ENCODE data around the gene LRPAP1.

LRPAP1 gene

GRCh38 chr4:3483471-3483921 lies 48.7 kb downstream of the LRPAP1 start:
- DNase-seq, result no peak

- DNase-seq, result no peak
Observed at GRCh38 chr4:3482707-3483106, 49.5 kb downstream of the LRPAP1 start.

- DNase-seq, result no peak
Observed at GRCh38 chr4:3481783-3482393, 50.3 kb downstream of the LRPAP1 start.

- no peak for DNase-seq
Observed at GRCh38 chr4:3481113-3481531, 51.1 kb downstream of the LRPAP1 start.

GRCh38 chr4:3480528-3481112 lies 51.6 kb downstream of the LRPAP1 start:
- DNase-seq, result peak; percentile 96

- DNase-seq, result no peak
Observed at GRCh38 chr4:3479358-3480101, 52.7 kb downstream of the LRPAP1 start.

GRCh38 chr4:3478446-3479357 lies 53.5 kb downstream of the LRPAP1 start:
- no peak for DNase-seq

- DNase-seq, result no peak
Observed at GRCh38 chr4:3477750-3478430, 54.3 kb downstream of the LRPAP1 start.

- DNase-seq, result no peak
Observed at GRCh38 chr4:3476936-3477749, 55.1 kb downstream of the LRPAP1 start.

- DNase-seq, result no peak
Observed at GRCh38 chr4:3476341-3476747, 55.9 kb downstream of the LRPAP1 start.

GRCh38 chr4:3475713-3476260 lies 56.4 kb downstream of the LRPAP1 start:
- no peak for DNase-seq

GRCh38 chr4:3475041-3475712 lies 57.0 kb downstream of the LRPAP1 start:
- no peak for DNase-seq

- DNase-seq, result no peak
Observed at GRCh38 chr4:3473996-3474765, 58.0 kb downstream of the LRPAP1 start.

- DNase-seq, result no peak
Observed at GRCh38 chr4:3473181-3473950, 58.9 kb downstream of the LRPAP1 start.

GRCh38 chr4:3472411-3473141 lies 59.6 kb downstream of the LRPAP1 start:
- no peak for DNase-seq

- no peak for DNase-seq
Observed at GRCh38 chr4:3471886-3472285, 60.3 kb downstream of the LRPAP1 start.

- DNase-seq, result no peak
Observed at GRCh38 chr4:3471098-3471760, 61.0 kb downstream of the LRPAP1 start.

Measured in 8988T (cell line).